ENCODE measurements around the gene HMGCL.

GRCh38 chr1:23788695-23789094, 36.5 kb downstream of the HMGCL start:
- no peak for TF ChIP-seq ZNF701 (tag by site-specific recombination; IDR thresholded peaks at IDR 0.05)
- no peak for TF ChIP-seq CTCF (tag by site-specific recombination; IDR thresholded peaks at IDR 0.05)
- TF ChIP-seq ZNF501 (tag by site-specific recombination; IDR thresholded peaks at IDR 0.05), result no peak
- TF ChIP-seq ZNF585B (tag by site-specific recombination; IDR thresholded peaks at IDR 0.05), result no peak
- no peak for TF ChIP-seq ZNF354C (tag by site-specific recombination; IDR thresholded peaks at IDR 0.05; ENCODE audit: borderline replicate concordance, low read depth)
- TF ChIP-seq ZNF692 (tag by site-specific recombination; IDR thresholded peaks at IDR 0.05), result no peak
- TF ChIP-seq WT1 (tag by site-specific recombination; IDR thresholded peaks at IDR 0.05), result no peak
- TF ChIP-seq REST (tag by site-specific recombination; IDR thresholded peaks at IDR 0.05), result no peak
- TF ChIP-seq ZSCAN5A (tag by site-specific recombination; IDR thresholded peaks at IDR 0.05), result no peak
- no peak for TF ChIP-seq ZNF292 (tag by site-specific recombination; IDR thresholded peaks at IDR 0.05; ENCODE audit: borderline replicate concordance, low read depth)
- TF ChIP-seq ZBTB20 (tag by site-specific recombination; IDR thresholded peaks at IDR 0.05), result no peak

Measured in HEK293 (cell line).